ENCODE measurements around the gene PIF1. TPM values are rescaled to one million over a fixed set of nuclear protein-coding genes. Genes with fewer than 3 reads are reported as not detected.

Gene PIF1
- total RNA-seq, 1 experiment from 2014 or later: 67.6 TPM

DNA sequence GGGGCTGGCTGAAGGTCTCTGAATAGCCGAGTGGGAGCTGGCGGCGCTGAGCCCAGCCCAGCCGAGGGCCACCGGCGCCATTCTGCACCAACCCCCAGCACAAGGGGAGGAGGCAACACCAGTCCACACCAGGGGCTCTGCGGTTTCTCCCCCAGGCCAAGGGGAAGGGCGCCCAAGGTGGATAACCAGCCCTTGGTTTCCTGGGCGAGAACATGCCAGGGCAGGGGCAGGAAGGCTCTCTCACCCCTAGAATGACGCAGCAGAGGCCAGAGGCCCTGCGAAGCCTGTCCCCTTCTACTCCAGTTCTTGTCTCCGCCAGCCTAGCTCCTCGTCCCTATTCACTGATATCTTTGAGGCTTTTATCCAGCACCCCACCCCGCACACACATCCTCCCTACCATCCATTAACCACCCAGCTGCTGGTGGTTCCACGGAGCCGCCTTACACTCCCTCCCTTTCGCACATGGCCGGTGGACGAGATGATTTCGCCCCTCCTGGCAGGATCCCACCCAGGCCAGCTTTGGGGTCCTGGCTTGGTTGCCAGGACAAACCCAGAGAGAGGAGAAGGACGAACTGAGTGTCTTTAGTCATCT lies 51.3 kb downstream of the PIF1 start:
- H3K9me3 ChIP-seq (ENCODE audit: insufficient read depth, low read depth): no peaks in the 10 kb centered on the region
- CTCF ChIA-PET: no interaction called here
- BruUV-seq (replicated peaks): no TSS peak
- no peaks in the 10 kb centered on the region for H3F3A ChIP-seq (ENCODE audit: insufficient read depth, low read depth)
- no peak overlapping the region for H2AFZ ChIP-seq
- POLR2A ChIA-PET (ENCODE audit: unreplicated experiment): interaction anchor here (0.6 kb wide), 1 partner anchor 41 kb away, joined by 4 read pairs; no protein-coding TSS in a partner anchor
- H3K9me2 ChIP-seq (ENCODE audit: insufficient read depth): no peaks in the 10 kb centered on the region
- H3K36me3 ChIP-seq (ENCODE audit: low read depth): no peaks in the 10 kb centered on the region
- H3K4me1 ChIP-seq (replicated peaks; ENCODE audit: insufficient read depth): no peaks in the 10 kb centered on the region
- H3K4me2 ChIP-seq: no peak overlapping the region
- no peaks in the 10 kb centered on the region for H3K79me2 ChIP-seq (ENCODE audit: low read depth)
- TF ChIP-seq, protein P1, sequence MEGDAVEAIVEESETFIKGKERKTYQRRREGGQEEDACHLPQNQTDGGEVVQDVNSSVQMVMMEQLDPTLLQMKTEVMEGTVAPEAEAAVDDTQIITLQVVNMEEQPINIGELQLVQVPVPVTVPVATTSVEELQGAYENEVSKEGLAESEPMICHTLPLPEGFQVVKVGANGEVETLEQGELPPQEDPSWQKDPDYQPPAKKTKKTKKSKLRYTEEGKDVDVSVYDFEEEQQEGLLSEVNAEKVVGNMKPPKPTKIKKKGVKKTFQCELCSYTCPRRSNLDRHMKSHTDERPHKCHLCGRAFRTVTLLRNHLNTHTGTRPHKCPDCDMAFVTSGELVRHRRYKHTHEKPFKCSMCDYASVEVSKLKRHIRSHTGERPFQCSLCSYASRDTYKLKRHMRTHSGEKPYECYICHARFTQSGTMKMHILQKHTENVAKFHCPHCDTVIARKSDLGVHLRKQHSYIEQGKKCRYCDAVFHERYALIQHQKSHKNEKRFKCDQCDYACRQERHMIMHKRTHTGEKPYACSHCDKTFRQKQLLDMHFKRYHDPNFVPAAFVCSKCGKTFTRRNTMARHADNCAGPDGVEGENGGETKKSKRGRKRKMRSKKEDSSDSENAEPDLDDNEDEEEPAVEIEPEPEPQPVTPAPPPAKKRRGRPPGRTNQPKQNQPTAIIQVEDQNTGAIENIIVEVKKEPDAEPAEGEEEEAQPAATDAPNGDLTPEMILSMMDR (conservative IDR thresholded peaks at IDR 0.05): no peak
- TF ChIP-seq EZH2 (IDR thresholded peaks at IDR 0.05; ENCODE audit: low read depth): no peak; the same call in 1 of the 2 replicates
- intact Hi-C loops (cut with micrococcal nuclease; ENCODE audit: unreplicated experiment): no loop called here
- H3K27ac ChIP-seq: no peak overlapping the region
- no peak for DNase-seq
- no peaks in the 10 kb centered on the region for H4K20me1 ChIP-seq (ENCODE audit: insufficient read depth)
- H3K4me3 ChIP-seq: no peak overlapping the region
- peaks cover 5% of the 10 kb centered on the region; the same call in 1 of the 2 replicates for H3K27me3 ChIP-seq (ENCODE audit: insufficient read depth, low read depth)

DNA sequence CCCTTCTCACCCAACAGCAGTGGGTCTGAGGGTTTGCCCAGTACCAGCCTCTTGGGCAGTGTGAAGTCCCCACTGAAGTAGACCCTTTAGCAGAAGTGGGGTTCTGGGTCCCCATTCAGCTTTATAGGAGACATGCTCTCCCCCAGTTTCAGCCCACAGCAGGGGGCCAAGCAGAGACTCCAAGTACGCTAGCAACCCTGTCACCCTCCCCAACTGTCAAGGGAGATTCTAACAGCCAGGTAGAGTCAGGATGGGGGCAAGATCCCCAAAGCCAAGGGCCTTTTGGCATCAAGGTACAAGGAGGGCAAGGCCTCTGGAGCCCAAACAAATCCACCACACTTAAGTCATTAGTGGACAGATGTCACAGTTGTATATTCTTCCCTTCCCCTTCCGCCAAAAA lies 51.8 kb downstream of the PIF1 start:
- Histone ChIP-seq H3F3A (ENCODE audit: insufficient read depth, low read depth) (no peaks in the 10 kb centered on the region), H3K4me2 (no peak overlapping the region), H3K36me3 (ENCODE audit: low read depth) (no peaks in the 10 kb centered on the region), H3K27me3 (ENCODE audit: insufficient read depth, low read depth) (peaks cover 5% of the 10 kb centered on the region; the same call in 1 of the 2 replicates), H4K20me1 (ENCODE audit: insufficient read depth) (no peaks in the 10 kb centered on the region), H3K4me3 (no peak overlapping the region), H3K9me3 (ENCODE audit: insufficient read depth, low read depth) (no peaks in the 10 kb centered on the region), H3K79me2 (ENCODE audit: low read depth) (no peaks in the 10 kb centered on the region), H2AFZ (no peak overlapping the region), H3K27ac (no peak overlapping the region), H3K9me2 (ENCODE audit: insufficient read depth) (no peaks in the 10 kb centered on the region), H3K4me1 (replicated peaks; ENCODE audit: insufficient read depth) (no peaks in the 10 kb centered on the region)
- ChIA-PET POLR2A (ENCODE audit: unreplicated experiment) (interaction anchor here (0.6 kb wide), 1 partner anchor 41 kb away, joined by 4 read pairs; no protein-coding TSS in a partner anchor), CTCF (no interaction called here)
- BruUV-seq (replicated peaks): no TSS peak
- intact Hi-C loops (cut with micrococcal nuclease; ENCODE audit: unreplicated experiment): no loop called here
- DNase-seq: no peak
- TF ChIP-seq, protein P1 (conservative IDR thresholded peaks at IDR 0.05): no peak
- no peak for TF ChIP-seq EZH2 (IDR thresholded peaks at IDR 0.05; ENCODE audit: low read depth)

DNA sequence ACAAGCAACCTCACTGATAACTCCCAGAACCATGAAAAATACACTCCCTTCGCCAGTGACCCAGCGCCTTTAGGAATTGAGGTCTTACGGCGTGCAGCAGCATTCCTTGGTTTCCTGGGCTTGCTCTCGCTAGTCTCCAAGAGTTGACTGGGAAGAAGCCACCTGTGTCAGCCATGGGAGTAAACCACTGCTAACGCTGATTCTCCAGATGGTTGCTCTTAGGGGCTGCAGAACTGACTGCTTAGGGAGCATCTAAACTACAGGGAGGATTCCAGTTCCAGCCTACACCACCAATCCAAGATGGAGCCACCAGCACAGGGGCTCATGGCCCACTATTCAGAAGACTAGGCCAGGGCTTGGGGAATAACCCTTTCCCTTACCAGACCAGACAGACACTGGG lies 52.5 kb downstream of the PIF1 start:
- no peak for DNase-seq
- H4K20me1 ChIP-seq (ENCODE audit: insufficient read depth): no peaks in the 10 kb centered on the region
- no peaks in the 10 kb centered on the region for H3K9me3 ChIP-seq (ENCODE audit: insufficient read depth, low read depth)
- H3K4me2 ChIP-seq: no peak overlapping the region
- TF ChIP-seq EZH2 (IDR thresholded peaks at IDR 0.05; ENCODE audit: low read depth): no peak
- TF ChIP-seq, protein P1 (conservative IDR thresholded peaks at IDR 0.05): no peak
- H3K79me2 ChIP-seq (ENCODE audit: low read depth): no peaks in the 10 kb centered on the region
- H3K27ac ChIP-seq: no peak overlapping the region
- no TSS peak for BruUV-seq (replicated peaks)
- no peaks in the 10 kb centered on the region for H3F3A ChIP-seq (ENCODE audit: insufficient read depth, low read depth)
- CTCF ChIA-PET: no interaction called here
- H3K27me3 ChIP-seq (ENCODE audit: insufficient read depth, low read depth): peaks cover 5% of the 10 kb centered on the region; the same call in 1 of the 2 replicates
- no peak overlapping the region for H2AFZ ChIP-seq
- H3K4me1 ChIP-seq (replicated peaks; ENCODE audit: insufficient read depth): no peaks in the 10 kb centered on the region
- no peaks in the 10 kb centered on the region for H3K36me3 ChIP-seq (ENCODE audit: low read depth)
- intact Hi-C loops (cut with micrococcal nuclease; ENCODE audit: unreplicated experiment): no loop called here
- no peak overlapping the region for H3K4me3 ChIP-seq
- POLR2A ChIA-PET (ENCODE audit: unreplicated experiment): no interaction called here
- no peaks in the 10 kb centered on the region for H3K9me2 ChIP-seq (ENCODE audit: insufficient read depth)
